Stomach (tissue), 4 donors: ENCODE measurements around the gene EEFSEC.

Experiments used
- EP300 ChIP-seq: sonication (generic); formaldehyde crosslinking; IDR thresholded peaks from one replicate; pipeline ENCODE4 v1.6.1; 2017; ENCODE audit warnings: antibody characterized with exemption
- POLR2A ChIP-seq, 4 donors: fragments of 450-650 bp; IDR thresholded peaks; one replicate each; pipeline ENCODE4 v1.6.1; 2016; ENCODE audit warnings: antibody characterized with exemption in 4 of 4, control low read depth in 2 of 4, mild to moderate bottlenecking in 1 of 4, moderate library complexity in 1 of 4
- TF ChIP-seq, protein P1 (sequence below), 7 experiments: fragments of 450-650 bp in 4 of 7; fragments of 200-600 bp in 3 of 7; sonication (generic) in 3 of 7; IDR thresholded peaks; one replicate each; pipeline ENCODE4 v1.5.1; 2016 to 2019; ENCODE audit warnings: antibody characterized with exemption in 7 of 7, control low read depth in 2 of 7, mild to moderate bottlenecking in 1 of 7

DNA sequence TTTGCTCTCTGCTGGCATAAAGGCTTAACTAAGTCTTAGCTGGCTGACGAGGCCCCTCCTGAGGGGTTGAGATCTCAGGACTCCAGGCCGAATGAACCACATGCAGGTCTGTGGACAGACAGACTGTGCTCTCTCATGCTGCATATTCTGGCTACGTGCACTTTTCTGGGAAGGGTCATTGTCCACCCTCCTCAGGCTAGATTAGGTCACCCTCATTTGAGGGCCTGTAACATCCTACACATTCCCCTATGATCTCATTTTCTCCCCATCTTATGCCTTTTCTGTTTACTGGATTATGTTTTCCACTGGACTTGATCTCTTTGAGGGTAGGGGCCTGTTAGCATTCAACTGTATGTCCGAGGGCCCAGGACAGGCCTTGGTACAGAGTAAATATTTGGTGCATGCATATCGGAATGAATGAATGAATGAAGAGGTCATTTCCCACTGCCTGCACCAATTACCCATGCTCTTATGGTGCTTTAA, 13.7 kb downstream of the EEFSEC start:
- TF ChIP-seq, protein P1, sequence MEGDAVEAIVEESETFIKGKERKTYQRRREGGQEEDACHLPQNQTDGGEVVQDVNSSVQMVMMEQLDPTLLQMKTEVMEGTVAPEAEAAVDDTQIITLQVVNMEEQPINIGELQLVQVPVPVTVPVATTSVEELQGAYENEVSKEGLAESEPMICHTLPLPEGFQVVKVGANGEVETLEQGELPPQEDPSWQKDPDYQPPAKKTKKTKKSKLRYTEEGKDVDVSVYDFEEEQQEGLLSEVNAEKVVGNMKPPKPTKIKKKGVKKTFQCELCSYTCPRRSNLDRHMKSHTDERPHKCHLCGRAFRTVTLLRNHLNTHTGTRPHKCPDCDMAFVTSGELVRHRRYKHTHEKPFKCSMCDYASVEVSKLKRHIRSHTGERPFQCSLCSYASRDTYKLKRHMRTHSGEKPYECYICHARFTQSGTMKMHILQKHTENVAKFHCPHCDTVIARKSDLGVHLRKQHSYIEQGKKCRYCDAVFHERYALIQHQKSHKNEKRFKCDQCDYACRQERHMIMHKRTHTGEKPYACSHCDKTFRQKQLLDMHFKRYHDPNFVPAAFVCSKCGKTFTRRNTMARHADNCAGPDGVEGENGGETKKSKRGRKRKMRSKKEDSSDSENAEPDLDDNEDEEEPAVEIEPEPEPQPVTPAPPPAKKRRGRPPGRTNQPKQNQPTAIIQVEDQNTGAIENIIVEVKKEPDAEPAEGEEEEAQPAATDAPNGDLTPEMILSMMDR (IDR thresholded peaks at IDR 0.05): no peak
- no peak for TF ChIP-seq POLR2A (IDR thresholded peaks at IDR 0.05)
- no peak for TF ChIP-seq EP300
